Measurements from ENCODE around the gene MFSD6L.

MFSD6L gene

DNA sequence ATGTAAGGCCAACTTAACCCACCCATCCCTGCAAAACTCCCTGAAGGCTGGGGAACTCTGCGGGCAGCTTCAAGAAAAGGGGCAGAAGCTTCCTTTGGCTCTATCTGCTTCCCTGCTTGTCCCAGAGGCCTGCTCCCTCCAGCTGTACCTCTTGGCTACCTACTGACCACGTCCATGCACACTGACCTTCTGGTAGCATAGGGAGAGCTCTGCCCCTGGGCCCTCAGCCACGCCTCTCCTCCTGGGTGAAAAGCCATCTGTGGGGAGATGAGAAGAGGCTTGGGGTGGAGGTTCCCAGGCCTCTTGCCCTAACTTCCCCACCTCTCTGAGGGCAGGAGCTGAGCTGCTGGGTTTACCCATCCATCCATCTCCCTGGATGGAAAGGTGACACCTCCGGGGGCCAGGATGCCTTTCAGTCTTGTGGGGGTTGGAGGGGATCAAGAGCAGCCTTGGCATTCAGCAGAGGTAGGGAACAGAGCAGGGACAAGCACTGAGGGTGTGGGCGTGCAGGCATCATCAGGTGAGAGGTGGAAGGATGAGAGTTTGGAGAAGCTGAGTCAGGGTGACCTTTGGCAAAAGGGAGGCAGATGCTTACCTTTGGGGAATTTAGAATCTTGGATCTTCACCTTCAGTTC lies 23.4 kb upstream of the MFSD6L start:
- Histone ChIP-seq H3K27ac (no peak overlapping the region), H3K4me3 (ENCODE audit: low read depth in 1 of 2, low read length in 1 of 2) (no peak overlapping the region), H3K36me3 (peaks cover 76% of the 10 kb centered on the region), H3K4me1 (ENCODE audit: control insufficient read depth in 1 of 2, insufficient read depth in 1 of 2, low read depth in 1 of 2, low read length in 1 of 2) (no peaks in the 10 kb centered on the region), H3K9me3 (no peaks in the 10 kb centered on the region), H3K27me3 (no peaks in the 10 kb centered on the region)
- TF ChIP-seq, protein P1, sequence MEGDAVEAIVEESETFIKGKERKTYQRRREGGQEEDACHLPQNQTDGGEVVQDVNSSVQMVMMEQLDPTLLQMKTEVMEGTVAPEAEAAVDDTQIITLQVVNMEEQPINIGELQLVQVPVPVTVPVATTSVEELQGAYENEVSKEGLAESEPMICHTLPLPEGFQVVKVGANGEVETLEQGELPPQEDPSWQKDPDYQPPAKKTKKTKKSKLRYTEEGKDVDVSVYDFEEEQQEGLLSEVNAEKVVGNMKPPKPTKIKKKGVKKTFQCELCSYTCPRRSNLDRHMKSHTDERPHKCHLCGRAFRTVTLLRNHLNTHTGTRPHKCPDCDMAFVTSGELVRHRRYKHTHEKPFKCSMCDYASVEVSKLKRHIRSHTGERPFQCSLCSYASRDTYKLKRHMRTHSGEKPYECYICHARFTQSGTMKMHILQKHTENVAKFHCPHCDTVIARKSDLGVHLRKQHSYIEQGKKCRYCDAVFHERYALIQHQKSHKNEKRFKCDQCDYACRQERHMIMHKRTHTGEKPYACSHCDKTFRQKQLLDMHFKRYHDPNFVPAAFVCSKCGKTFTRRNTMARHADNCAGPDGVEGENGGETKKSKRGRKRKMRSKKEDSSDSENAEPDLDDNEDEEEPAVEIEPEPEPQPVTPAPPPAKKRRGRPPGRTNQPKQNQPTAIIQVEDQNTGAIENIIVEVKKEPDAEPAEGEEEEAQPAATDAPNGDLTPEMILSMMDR (IDR thresholded peaks at IDR 0.05), result no peak

DNA sequence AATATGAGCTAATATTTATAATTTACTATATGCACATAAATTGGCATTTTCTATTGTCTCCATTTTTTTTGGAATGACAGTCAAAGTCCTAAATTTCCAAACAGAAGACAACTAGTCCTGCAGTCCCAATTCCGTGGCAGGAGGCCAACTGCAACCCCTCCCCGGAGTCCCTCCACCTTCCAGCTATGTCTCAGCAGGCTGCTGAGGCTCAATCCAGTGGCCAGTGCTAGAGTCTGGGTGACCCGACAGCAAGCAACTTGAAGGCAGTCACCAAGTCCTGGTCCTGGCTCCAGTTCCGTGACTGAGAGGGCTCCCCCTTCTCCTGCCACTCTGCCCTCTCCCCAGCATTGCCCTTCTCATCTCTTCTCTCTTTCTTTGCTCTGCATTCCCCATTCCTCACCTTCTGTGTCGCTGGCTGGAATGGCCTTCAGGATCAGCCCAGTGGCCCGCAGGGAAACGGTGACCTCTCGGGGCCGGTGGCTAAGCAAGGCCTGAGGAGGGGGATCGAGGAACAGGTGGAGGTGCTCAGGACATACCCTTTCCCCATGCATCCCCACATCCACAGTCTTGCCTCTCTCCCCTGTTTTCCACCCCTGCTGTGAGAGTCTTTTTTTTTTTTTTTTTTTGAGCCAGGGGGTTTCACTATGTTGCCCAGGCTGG lies 22.4 kb upstream of the MFSD6L start:
- H3K36me3 ChIP-seq, result peaks cover 68% of the 10 kb centered on the region
- H3K4me3 ChIP-seq (ENCODE audit: low read depth in 1 of 2, low read length in 1 of 2), result no peak overlapping the region
- H3K9me3 ChIP-seq, result no peaks in the 10 kb centered on the region
- H3K27ac ChIP-seq, result no peak overlapping the region
- H3K27me3 ChIP-seq, result no peaks in the 10 kb centered on the region
- no peaks in the 10 kb centered on the region for H3K4me1 ChIP-seq (ENCODE audit: control insufficient read depth in 1 of 2, insufficient read depth in 1 of 2, low read depth in 1 of 2, low read length in 1 of 2)
- TF ChIP-seq, protein P1 (IDR thresholded peaks at IDR 0.05), result no peak

DNA sequence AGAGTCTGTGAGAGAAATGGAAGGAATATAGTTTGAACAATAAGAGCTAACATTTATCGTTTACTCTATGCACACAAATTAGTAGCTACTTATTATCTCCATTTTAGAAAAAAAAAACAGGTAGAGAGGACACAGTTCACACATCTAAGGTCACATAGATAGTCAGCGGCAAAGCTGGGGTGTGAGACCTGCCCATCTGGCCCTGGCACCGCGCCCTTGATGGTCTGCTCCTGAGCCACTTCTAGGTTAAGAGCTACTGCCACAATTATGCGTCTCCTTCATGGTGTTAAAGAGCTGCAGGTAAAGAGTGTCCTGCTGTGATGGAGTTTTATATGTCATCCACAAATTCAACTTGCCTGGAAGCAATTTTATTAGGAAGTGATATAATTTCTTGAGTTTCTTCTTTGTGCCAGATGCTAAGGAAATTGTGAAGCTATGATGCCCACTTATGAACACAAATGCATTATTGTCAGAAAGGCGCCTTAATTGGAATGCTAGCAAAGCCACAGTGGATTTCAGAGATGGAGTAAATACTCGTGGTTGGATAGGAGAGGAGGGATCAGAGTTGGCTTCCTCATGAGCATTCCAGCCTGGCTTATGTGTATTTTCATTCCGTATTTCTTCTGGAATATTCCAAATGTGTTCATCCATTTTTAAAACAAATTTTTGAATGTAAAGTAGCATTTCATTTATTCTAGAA lies 21.3 kb upstream of the MFSD6L start:
- H3K27me3 ChIP-seq, result no peaks in the 10 kb centered on the region
- H3K4me1 ChIP-seq (ENCODE audit: control insufficient read depth in 1 of 2, insufficient read depth in 1 of 2, low read depth in 1 of 2, low read length in 1 of 2), result no peaks in the 10 kb centered on the region
- no peak overlapping the region for H3K27ac ChIP-seq
- TF ChIP-seq, protein P1 (IDR thresholded peaks at IDR 0.05), result no peak
- H3K9me3 ChIP-seq, result no peaks in the 10 kb centered on the region
- peaks cover 63% of the 10 kb centered on the region for H3K36me3 ChIP-seq
- no peak overlapping the region for H3K4me3 ChIP-seq (ENCODE audit: low read depth in 1 of 2, low read length in 1 of 2)

DNA sequence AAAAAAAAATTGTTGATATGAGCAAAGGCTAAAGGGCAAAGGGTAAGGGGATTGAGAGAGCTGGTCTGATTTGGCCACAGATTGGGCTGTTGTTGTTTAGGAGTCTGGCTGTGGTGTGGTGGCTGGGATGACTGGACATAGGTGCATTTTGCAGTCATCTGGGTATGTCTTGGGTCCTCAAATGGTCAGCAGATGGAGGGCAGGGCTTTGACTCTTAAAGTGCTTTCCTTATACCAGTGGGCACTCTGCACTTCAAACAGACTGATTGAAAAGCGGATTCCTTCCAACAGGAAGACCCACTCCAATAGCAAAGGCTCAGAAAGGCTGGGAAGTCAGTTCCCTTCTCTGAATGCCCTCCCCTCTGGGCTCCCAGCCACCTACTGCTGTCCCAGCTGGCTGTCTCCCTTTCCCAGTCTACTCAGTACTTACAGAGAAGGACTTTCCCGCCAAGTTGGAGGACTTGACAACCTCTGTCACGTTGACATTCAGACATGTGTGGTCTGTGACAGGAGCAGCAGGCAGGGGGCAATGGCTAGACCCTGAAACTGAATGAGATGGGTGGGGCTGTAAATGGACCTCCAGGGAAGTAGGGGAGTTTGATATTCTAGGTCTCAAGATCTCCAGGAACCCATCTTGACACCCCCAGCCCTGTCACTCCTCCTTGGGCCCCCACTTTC lies 19.6 kb upstream of the MFSD6L start:
- H3K4me3 ChIP-seq (ENCODE audit: low read depth in 1 of 2, low read length in 1 of 2), result no peak overlapping the region
- H3K4me1 ChIP-seq (ENCODE audit: control insufficient read depth in 1 of 2, insufficient read depth in 1 of 2, low read depth in 1 of 2, low read length in 1 of 2), result no peaks in the 10 kb centered on the region
- no peak overlapping the region for H3K27ac ChIP-seq
- TF ChIP-seq, protein P1 (IDR thresholded peaks at IDR 0.05), result no peak
- peaks cover 59% of the 10 kb centered on the region for H3K36me3 ChIP-seq
- H3K9me3 ChIP-seq, result no peaks in the 10 kb centered on the region
- no peaks in the 10 kb centered on the region for H3K27me3 ChIP-seq

DNA sequence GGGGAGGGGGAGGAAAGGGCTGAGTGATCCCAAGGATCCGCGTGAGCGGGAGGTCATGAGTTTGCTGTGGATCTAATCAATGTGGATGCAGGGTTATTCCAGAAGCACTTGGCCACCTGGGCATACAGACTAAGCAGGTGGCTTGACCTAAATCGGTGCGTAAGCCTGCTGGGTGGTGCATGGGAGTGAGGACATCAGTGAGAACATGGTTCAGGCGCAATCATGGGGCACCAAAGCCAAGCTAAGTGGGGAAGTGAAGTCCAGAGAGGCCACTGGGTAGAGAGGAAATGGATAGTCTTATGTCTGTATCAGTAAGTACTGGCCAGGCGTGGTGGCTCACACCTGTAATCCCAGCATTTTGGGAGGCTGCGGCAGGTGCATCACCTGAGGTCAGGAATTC lies 18.9 kb upstream of the MFSD6L start:
- no peaks in the 10 kb centered on the region for H3K4me1 ChIP-seq (ENCODE audit: control insufficient read depth in 1 of 2, insufficient read depth in 1 of 2, low read depth in 1 of 2, low read length in 1 of 2)
- H3K27me3 ChIP-seq, result no peaks in the 10 kb centered on the region
- H3K36me3 ChIP-seq, result peaks cover 53% of the 10 kb centered on the region
- no peaks in the 10 kb centered on the region for H3K9me3 ChIP-seq
- TF ChIP-seq, protein P1 (IDR thresholded peaks at IDR 0.05), result no peak
- no peak overlapping the region for H3K27ac ChIP-seq
- no peak overlapping the region for H3K4me3 ChIP-seq (ENCODE audit: low read depth in 1 of 2, low read length in 1 of 2)
